ENCODE results near the gene FRMPD4.

FRMPD4 gene

GRCh38 chrX:12128017-12128416, 10.3 kb upstream of the FRMPD4 start:
- CTCF ChIA-PET = no interaction called here
- DNase-seq (ENCODE audit: extremely low spot score) = no peak

GRCh38 chrX:12137951-12138360, 317 bp upstream of the FRMPD4 start:
- TF ChIP-seq PKNOX1 (IDR thresholded peaks at IDR 0.05) (no peak), LEF1 (IDR thresholded peaks at IDR 0.05; ENCODE audit: borderline replicate concordance) (no peak), FOXK2 (IDR thresholded peaks at IDR 0.05) (no peak)
- POLR2A ChIA-PET = no interaction called here
- DNase-seq (ENCODE audit: extremely low spot score) = no peak
- CTCF ChIA-PET = interaction anchor here (0.8 kb wide), 1 partner anchor 321 kb away, joined by 3 read pairs; no protein-coding TSS in a partner anchor

More at GRCh38 chrX:12128017-12128416, 10.3 kb upstream of the FRMPD4 start:
- POLR2A ChIA-PET = no interaction called here
- TF ChIP-seq NFRKB (IDR thresholded peaks at IDR 0.05) (no peak), FOXK2 (IDR thresholded peaks at IDR 0.05) (no peak), L3MBTL2 (conservative IDR thresholded peaks at IDR 0.05) (no peak), LEF1 (IDR thresholded peaks at IDR 0.05; ENCODE audit: borderline replicate concordance) (no peak), BHLHE40 (IDR thresholded peaks at IDR 0.05; ENCODE audit: borderline replicate concordance) (no peak), SP1 (IDR thresholded peaks at IDR 0.05) (no peak), SUZ12 (IDR thresholded peaks at IDR 0.05) (no peak), ELF4 (IDR thresholded peaks at IDR 0.05) (no peak), ARNT (IDR thresholded peaks at IDR 0.05) (no peak)

GRCh38 chrX:12139934-12140611, 1.8 kb downstream of the FRMPD4 start:
- CTCF ChIA-PET = interaction anchor here (0.5 kb wide), 1 partner anchor 1934 kb away, joined by 3 read pairs; no protein-coding TSS in a partner anchor
- no peak for DNase-seq (ENCODE audit: extremely low spot score)
- POLR2A ChIA-PET = no interaction called here
- TF ChIP-seq BHLHE40 (IDR thresholded peaks at IDR 0.05; ENCODE audit: borderline replicate concordance) (no peak), ELF4 (IDR thresholded peaks at IDR 0.05) (no peak), FOXK2 (IDR thresholded peaks at IDR 0.05) (no peak), FOXM1 (IDR thresholded peaks at IDR 0.05; ENCODE audit: borderline replicate concordance) (no peak), LEF1 (IDR thresholded peaks at IDR 0.05; ENCODE audit: borderline replicate concordance) (no peak), HDGF (IDR thresholded peaks at IDR 0.05; ENCODE audit: borderline replicate concordance) (no peak)

DNA sequence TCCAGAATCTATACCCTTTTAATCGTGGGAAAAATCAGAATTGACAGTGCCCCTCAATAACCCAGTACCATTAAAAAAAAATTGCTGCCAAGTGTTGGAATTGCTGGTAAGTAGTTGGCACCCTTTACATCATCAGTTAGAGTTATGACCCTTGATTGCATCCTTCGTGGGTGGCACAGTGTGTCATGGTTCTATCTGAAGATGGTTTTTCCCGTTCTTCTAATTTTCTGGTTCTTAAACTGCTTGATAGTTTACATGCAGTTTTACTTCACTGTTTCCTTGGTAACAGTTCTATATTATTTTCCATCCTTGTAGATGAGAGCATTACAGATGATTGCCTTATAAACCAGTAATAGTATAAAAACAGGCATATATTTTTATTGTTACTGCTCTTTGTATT, 3.2 kb downstream of the FRMPD4 start:
- DNase-seq (ENCODE audit: extremely low spot score) = no peak
- POLR2A ChIA-PET = no interaction called here
- CTCF ChIA-PET = no interaction called here
- TF ChIP-seq TARDBP (IDR thresholded peaks at IDR 0.05) = no peak

DNA sequence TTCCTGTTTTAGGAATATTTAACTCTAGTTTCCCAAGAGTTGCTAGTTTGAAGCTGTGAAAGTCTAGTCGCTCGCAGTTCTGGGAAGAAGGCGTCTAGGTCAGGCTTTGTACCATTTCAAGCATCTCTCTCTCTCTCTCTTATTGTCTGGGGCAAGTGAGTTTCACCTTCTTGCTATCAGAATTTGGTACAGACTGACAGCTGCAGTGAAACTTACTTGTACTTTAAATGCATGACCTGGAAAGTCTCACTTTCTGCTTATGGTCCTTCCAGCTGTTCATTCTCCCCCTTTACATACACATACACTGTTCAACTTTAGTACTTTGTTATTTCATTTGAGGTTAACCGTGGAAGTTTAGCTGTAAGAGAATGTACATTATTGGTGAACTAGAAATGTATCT, 4.4 kb downstream of the FRMPD4 start:
- DNase-seq (ENCODE audit: extremely low spot score) = no peak
- ChIA-PET CTCF (no interaction called here), POLR2A (no interaction called here)
- TF ChIP-seq L3MBTL2 (conservative IDR thresholded peaks at IDR 0.05) (no peak), FOXA1 (IDR thresholded peaks at IDR 0.05) (no peak), FOXK2 (IDR thresholded peaks at IDR 0.05) (no peak), PKNOX1 (IDR thresholded peaks at IDR 0.05) (no peak), NFRKB (IDR thresholded peaks at IDR 0.05) (no peak), FOXM1 (IDR thresholded peaks at IDR 0.05; ENCODE audit: borderline replicate concordance) (no peak), ARNT (IDR thresholded peaks at IDR 0.05) (no peak), BHLHE40 (IDR thresholded peaks at IDR 0.05; ENCODE audit: borderline replicate concordance) (no peak), HDGF (IDR thresholded peaks at IDR 0.05; ENCODE audit: borderline replicate concordance) (no peak), SP1 (IDR thresholded peaks at IDR 0.05) (no peak), SUZ12 (IDR thresholded peaks at IDR 0.05) (no peak), ZNF384 (IDR thresholded peaks at IDR 0.05) (no peak)

- ChIA-PET POLR2A (no interaction called here), CTCF (no interaction called here)
- TF ChIP-seq ARNT (IDR thresholded peaks at IDR 0.05) (no peak), NFRKB (IDR thresholded peaks at IDR 0.05) (no peak), CTBP1 (IDR thresholded peaks at IDR 0.05; ENCODE audit: borderline replicate concordance) (no peak), FOXA1 (IDR thresholded peaks at IDR 0.05) (no peak), ZNF384 (IDR thresholded peaks at IDR 0.05) (no peak)
- DNase-seq (ENCODE audit: extremely low spot score) = no peak
These were observed 7.1 kb downstream of the FRMPD4 start for GRCh38 chrX:12145402-12145801.

- ChIA-PET CTCF (no interaction called here), POLR2A (no interaction called here)
- no peak for TF ChIP-seq CTBP1 (IDR thresholded peaks at IDR 0.05; ENCODE audit: borderline replicate concordance)
- no peak for TF ChIP-seq ZNF384 (IDR thresholded peaks at IDR 0.05)
- TF ChIP-seq SUZ12 (IDR thresholded peaks at IDR 0.05) = no peak
- no peak for TF ChIP-seq FOXA1 (IDR thresholded peaks at IDR 0.05)
- DNase-seq (ENCODE audit: extremely low spot score) = no peak
These were observed 11.6 kb downstream of the FRMPD4 start for GRCh38 chrX:12149670-12150407.

DNA sequence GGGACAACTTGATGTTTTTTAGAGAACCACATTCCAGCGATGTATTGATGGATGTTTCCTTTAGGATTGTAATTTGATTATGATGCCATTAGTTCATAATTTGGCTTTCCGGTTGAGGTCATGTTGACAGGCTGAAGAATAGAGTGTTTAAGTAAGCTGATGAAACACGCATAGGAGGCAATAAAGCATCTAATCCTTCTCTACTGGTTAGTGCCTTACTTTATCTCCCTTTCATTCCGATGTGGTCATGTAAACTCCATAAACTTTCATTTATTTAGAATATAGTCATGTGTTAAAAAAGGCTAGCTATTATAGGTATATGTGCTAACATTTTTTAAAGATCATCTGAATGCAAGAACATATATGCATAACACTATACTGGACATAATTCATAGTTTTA, 15.0 kb downstream of the FRMPD4 start:
- no peak for TF ChIP-seq ELF4 (IDR thresholded peaks at IDR 0.05)
- no peak for TF ChIP-seq HDGF (IDR thresholded peaks at IDR 0.05; ENCODE audit: borderline replicate concordance)
- no peak for TF ChIP-seq FOXA1 (IDR thresholded peaks at IDR 0.05)
- TF ChIP-seq L3MBTL2 (conservative IDR thresholded peaks at IDR 0.05) = no peak
- TF ChIP-seq SUZ12 (IDR thresholded peaks at IDR 0.05) = no peak
- no peak for TF ChIP-seq LEF1 (IDR thresholded peaks at IDR 0.05; ENCODE audit: borderline replicate concordance)
- TF ChIP-seq FOXM1 (IDR thresholded peaks at IDR 0.05; ENCODE audit: borderline replicate concordance) = no peak
- TF ChIP-seq TARDBP (IDR thresholded peaks at IDR 0.05) = no peak
- no peak for TF ChIP-seq ZNF384 (IDR thresholded peaks at IDR 0.05)
- TF ChIP-seq CTBP1 (IDR thresholded peaks at IDR 0.05; ENCODE audit: borderline replicate concordance) = no peak
- TF ChIP-seq SP1 (IDR thresholded peaks at IDR 0.05) = no peak
- TF ChIP-seq FOXK2 (IDR thresholded peaks at IDR 0.05) = no peak
- TF ChIP-seq BHLHE40 (IDR thresholded peaks at IDR 0.05; ENCODE audit: borderline replicate concordance) = no peak
- no peak for TF ChIP-seq ARNT (IDR thresholded peaks at IDR 0.05)
- TF ChIP-seq PKNOX1 (IDR thresholded peaks at IDR 0.05) = no peak
- no peak for TF ChIP-seq NFRKB (IDR thresholded peaks at IDR 0.05)
- ChIA-PET POLR2A (no interaction called here), CTCF (no interaction called here)
- DNase-seq (ENCODE audit: extremely low spot score) = no peak

Data from HEK293T (cell line).